Measurements from ENCODE around the gene PNPT1.

The PNPT1 gene

GRCh38 chr2:55595536-55595935, 98.1 kb downstream of the PNPT1 start:
- DNase-seq, result no peak

GRCh38 chr2:55592130-55592529, 101.5 kb downstream of the PNPT1 start:
- no peak for DNase-seq

GRCh38 chr2:55590810-55591440, 102.7 kb downstream of the PNPT1 start:
- no peak for DNase-seq

- no peak for DNase-seq
These were observed 108.1 kb downstream of the PNPT1 start for GRCh38 chr2:55585451-55586080.
